Measurements from ENCODE around the gene ZNF579. TPM values are rescaled to one million over a fixed set of nuclear protein-coding genes. Genes with fewer than 3 reads are reported as not detected.

The ZNF579 gene
- total and polyA plus RNA-seq, 7 donors = 4.2 to 81.6 (median 22.9) TPM

GRCh38 chr19:55624109-55625003, 43.7 kb upstream of the ZNF579 start, which contains the start of gene ZNF784:
Gene ZNF784, minus strand, starts transcription at chr19:55624566. Its CDS starts 5 bp downstream, at chr19:55624561.
- H3K4me3 ChIP-seq = peak within 1 kb of the TSS; percentile 65
- WGBS, 3 donors = 0 to 1% (median 0%) methylated on average over 45 to 56 of the region's 56 CpGs
- intact Hi-C loops (cut with DNase I) = loop anchor here in 1 of 2 donors (10.0 kb wide), 2 partner anchors 240 to 490 kb away; partner anchors contain the start of genes RPL28 and TMEM238
- no peak for TF ChIP-seq CTCF (IDR thresholded peaks at IDR 0.05)
- no peaks in the 10 kb centered on the region for H3K9me3 ChIP-seq
- DNase-seq (peak; percentile 93 to 97), ATAC-seq (peak; percentile 84 to 90 (median 88))
- peaks cover 37% of the 10 kb centered on the region for H3K4me1 ChIP-seq
- peak within 1 kb of the TSS; percentile 90 for H3K27ac ChIP-seq
- peaks cover 4 to 10% of the 10 kb centered on the region in 2 donors for H3K36me3 ChIP-seq (ENCODE audit: insufficient read depth in 1 of 2, low read depth in 1 of 2)
- no peaks in the 10 kb centered on the region for H3K27me3 ChIP-seq (ENCODE audit: insufficient read depth in 3 of 3, low read length in 2 of 3)

DNA sequence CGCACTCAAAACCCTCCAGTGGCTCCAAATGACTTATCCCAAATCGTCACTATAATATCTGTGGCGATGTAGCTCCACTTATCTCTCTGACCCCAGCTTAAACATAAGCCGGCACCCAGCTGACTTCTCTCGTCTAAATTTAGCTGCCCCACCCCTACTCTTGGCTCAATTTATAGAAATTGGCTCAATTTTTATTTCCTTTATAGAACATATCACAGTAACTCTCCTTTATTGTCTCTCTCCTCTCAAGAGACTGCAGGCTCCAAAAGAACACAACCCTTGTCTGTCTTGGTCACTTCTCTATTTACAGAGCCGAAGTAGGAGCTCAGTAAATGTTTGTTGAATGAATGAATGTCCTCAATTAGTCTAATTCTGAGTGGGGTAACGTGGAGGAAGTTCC, 42.9 kb upstream of the ZNF579 start:
- peaks cover 40% of the 10 kb centered on the region for H3K4me1 ChIP-seq
- peaks cover 4 to 10% of the 10 kb centered on the region in 2 donors for H3K36me3 ChIP-seq (ENCODE audit: insufficient read depth in 1 of 2, low read depth in 1 of 2)
- H3K27me3 ChIP-seq (ENCODE audit: insufficient read depth in 3 of 3, low read length in 2 of 3) = no peaks in the 10 kb centered on the region
- H3K27ac ChIP-seq = peak overlapping the region; percentile 90
- intact Hi-C loops (cut with DNase I) = loop anchor here in 1 of 2 donors (10.0 kb wide), 2 partner anchors 239 to 489 kb away; partner anchors contain the start of genes RPL28 and TMEM238
- DNase-seq (no peak), ATAC-seq (peak in 3 of 4 donors; percentile 7 to 40 (median 18))
- WGBS, 3 donors = 22 to 29% (median 26%) methylated on average over 7 of the region's 7 CpGs
- peak overlapping the region; percentile 65 for H3K4me3 ChIP-seq
- no peaks in the 10 kb centered on the region for H3K9me3 ChIP-seq
- no peak for TF ChIP-seq CTCF (IDR thresholded peaks at IDR 0.05)

GRCh38 chr19:55623130-55623529, 42.5 kb upstream of the ZNF579 start:
- intact Hi-C loops (cut with DNase I) = loop anchor here in 1 of 2 donors (10.0 kb wide), 2 partner anchors 238 to 488 kb away; partner anchors contain the start of genes RPL28 and TMEM238
- WGBS, 3 donors = 63 to 92% (median 67%) methylated on average over 7 of the region's 7 CpGs
- H3K27ac ChIP-seq = peak overlapping the region; percentile 90
- DNase-seq = no peak
- peaks cover 40% of the 10 kb centered on the region for H3K4me1 ChIP-seq
- peak overlapping the region; percentile 65 for H3K4me3 ChIP-seq
- H3K36me3 ChIP-seq (ENCODE audit: insufficient read depth in 1 of 2, low read depth in 1 of 2) = peaks cover 4 to 10% of the 10 kb centered on the region in 2 donors
- ATAC-seq = no peak
- TF ChIP-seq CTCF (IDR thresholded peaks at IDR 0.05) = no peak
- H3K27me3 ChIP-seq (ENCODE audit: insufficient read depth in 3 of 3, low read length in 2 of 3) = no peaks in the 10 kb centered on the region
- H3K9me3 ChIP-seq = no peaks in the 10 kb centered on the region

DNA sequence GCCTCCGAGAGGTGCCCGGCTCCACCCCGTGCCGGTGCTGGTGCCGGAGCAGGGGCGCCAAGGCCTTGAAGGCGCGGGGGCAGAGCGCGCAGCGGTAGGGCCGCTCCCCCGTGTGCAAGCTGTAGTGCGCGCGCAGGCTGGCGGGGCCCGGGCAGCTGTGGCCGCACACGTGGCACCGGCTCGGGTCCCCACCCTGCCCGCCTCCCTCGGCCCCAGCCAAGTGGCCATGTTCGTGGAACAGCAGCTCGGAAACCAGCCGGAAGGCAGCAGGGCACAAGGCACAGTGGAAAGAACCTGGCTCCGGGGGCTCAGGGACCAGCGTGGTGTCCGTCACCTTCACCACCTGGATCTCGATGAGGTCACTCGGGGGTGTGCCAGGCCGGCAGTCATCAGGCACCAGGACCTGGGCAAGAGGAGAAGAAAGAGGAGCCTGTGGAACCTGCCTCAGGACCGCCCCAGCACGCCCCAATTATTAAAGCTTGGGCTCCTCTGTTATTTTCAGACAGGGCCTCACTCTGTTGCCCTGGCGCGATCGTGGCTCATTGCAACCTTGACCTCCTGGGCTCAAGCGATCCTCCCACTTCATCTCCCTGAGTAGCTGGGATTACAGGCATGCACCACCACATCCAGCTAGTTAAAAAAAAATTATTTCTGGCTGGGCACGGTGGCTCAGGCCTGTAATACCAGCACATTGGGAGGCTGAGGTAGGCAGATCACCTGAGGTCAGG, 41.8 kb upstream of the ZNF579 start:
- ATAC-seq (no peak), DNase-seq (peak in 1 of 2 donors; percentile 66)
- 71 to 84% (median 78%) methylated on average over 36 to 40 of the region's 40 CpGs for WGBS, 3 donors
- no peak overlapping the region for H3K4me3 ChIP-seq
- peak overlapping the region; percentile 90 for H3K27ac ChIP-seq
- intact Hi-C loops (cut with DNase I) = loop anchor here in 1 of 2 donors (10.0 kb wide), 2 partner anchors 238 to 488 kb away; partner anchors contain the start of genes RPL28 and TMEM238
- H3K36me3 ChIP-seq (ENCODE audit: insufficient read depth in 1 of 2, low read depth in 1 of 2) = peaks cover 4 to 16% of the 10 kb centered on the region in 2 donors
- peaks cover 40% of the 10 kb centered on the region for H3K4me1 ChIP-seq
- H3K27me3 ChIP-seq (ENCODE audit: insufficient read depth in 3 of 3, low read length in 2 of 3) = no peaks in the 10 kb centered on the region
- no peak for TF ChIP-seq CTCF (IDR thresholded peaks at IDR 0.05)
- no peaks in the 10 kb centered on the region for H3K9me3 ChIP-seq
